ENCODE measurements around the gene LNPEP.

- TF ChIP-seq CTCF (IDR thresholded peaks at IDR 0.05; ENCODE audit: low read depth, low read length, poor library complexity, severe bottlenecking): no peak
- no peak for TF ChIP-seq EZH2phosphoT487 (IDR thresholded peaks at IDR 0.05; ENCODE audit: borderline replicate concordance, low read length)
Measured at GRCh38 chr5:96911139-96911538, 24.7 kb upstream of the LNPEP start.
